Measurements from ENCODE around the gene NEK7.

NEK7 gene

GRCh38 chr1:198352975-198353695 is 196.3 kb downstream of the NEK7 start:
- DNase-seq (ENCODE audit: low spot score) = no peak

- DNase-seq (ENCODE audit: low spot score) = no peak
These were observed 201.1 kb downstream of the NEK7 start for GRCh38 chr1:198357937-198358336.

- peak; percentile 51 for DNase-seq (ENCODE audit: low spot score)
These were observed 202.3 kb downstream of the NEK7 start for GRCh38 chr1:198359024-198359653.

DNA sequence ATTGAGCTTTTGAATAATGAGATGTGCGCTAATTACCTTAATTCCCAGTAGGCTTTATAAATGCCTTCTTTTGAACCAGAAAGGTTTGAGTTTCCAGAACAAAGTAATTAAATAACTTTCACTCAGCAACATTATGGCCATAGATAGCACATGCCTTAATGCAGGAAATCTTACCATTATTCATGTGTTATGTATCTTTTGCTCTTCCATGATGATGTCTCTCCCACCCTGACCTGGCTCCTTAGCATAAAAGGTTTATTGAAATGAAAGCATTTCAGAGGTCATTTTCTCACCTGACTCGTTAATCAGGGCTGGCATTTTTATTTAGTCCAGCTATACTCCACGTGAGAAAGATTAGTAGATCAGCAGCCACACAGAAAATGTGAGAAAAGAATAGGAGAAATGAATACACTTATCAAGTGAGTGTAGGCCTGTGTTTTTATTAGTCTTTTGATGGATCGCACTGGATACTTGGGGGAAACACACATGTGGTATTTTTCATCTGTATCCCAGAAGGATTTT is 203.5 kb downstream of the NEK7 start:
- DNase-seq (ENCODE audit: low spot score) = no peak

DNA sequence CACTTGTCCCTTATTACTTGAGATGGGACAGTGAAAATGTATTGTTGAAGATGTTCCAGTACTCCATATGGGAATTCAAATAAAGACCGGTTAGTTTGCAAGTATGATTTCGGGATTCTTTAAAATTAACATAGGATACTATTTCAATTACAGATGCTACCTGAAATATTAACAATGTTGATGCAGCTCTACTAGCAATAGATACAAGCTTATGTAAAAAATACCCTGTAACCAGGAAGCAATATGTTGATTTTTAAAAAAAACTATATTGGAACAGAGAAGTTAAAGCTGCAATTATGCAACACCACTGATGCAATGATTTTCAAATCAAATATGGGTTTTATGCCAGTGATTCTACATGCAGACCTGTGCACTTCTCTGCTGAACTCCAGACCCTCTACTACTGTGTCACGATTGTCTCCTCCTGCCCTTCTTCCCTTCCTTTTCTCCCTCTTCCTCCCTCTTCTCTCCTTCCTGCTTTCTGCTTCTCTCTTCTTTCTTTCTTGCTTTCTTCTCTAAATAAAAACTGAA is 204.5 kb downstream of the NEK7 start:
- no peak for DNase-seq (ENCODE audit: low spot score)

GRCh38 chr1:198363625-198364151 is 206.9 kb downstream of the NEK7 start:
- no peak for DNase-seq (ENCODE audit: low spot score)

DNA sequence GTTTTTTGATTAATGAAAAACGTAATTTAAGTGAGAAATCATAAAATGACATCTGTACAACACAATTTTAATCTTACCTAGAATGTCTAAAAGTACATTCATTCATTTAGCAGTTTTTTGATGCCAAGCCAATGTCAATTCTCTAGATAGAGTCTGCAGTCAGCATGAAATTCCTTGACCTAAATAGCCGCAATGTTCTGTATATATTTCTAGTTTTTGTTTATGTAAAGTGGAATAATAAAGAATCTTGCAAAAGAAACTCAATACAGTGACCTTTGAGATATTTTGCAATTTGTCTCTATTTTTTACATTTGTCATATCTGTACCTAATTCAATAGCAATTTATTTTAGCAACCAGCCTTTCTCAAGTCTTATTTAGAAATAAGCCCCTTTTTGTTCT is 207.7 kb downstream of the NEK7 start:
- DNase-seq (ENCODE audit: low spot score) = no peak

DNA sequence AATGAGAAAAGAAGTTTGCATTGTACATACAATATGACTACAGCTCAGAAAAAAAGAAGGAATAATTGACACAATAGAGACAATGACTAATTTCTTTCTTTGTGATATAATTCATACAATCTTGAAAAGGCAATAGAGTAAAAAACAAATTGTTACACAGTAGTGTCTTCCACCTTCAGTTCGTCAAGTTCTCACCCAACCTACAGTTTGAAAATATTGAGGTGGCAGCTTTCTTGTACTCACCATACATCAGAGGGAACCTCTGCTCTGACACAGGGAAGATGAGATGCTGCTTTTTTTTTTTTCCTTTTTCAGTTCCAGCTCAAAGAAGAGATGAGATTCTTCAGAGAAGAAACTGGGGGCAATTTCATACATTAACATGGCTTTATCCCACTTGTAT is 210.5 kb downstream of the NEK7 start:
- DNase-seq (ENCODE audit: low spot score) = no peak

DNA sequence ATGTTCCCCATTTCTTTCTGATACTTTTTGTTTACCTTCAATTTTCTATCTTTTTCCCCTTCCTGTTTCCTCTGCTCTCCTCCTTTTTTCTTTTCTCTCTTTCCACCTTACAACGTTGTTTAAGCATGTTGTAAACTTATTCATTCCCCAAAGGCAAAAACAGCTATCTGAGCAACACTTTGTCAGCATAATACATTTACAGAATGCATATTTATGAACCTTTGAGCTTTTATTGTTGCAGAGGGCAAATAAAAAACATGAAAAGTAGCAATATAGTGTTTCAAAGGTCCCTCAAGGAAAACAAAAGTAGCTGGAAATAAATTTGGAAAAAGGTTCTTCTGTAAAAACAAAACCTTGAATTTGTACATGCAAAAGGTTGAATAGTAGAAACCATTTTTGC is 214.2 kb downstream of the NEK7 start:
- no peak for DNase-seq (ENCODE audit: low spot score)
